Peyer's patch (tissue), 4 donors: Measurements from ENCODE around the gene LY6G6F.

ENCODE experiments used
- POLR2A ChIP-seq, 2 donors: fragments of 450-650 bp; IDR thresholded peaks; one replicate each; pipeline ENCODE4 v1.5.1; 2017; ENCODE audit warnings: antibody characterized with exemption in 2 of 2, mild to moderate bottlenecking in 2 of 2, moderate library complexity in 2 of 2
- TF ChIP-seq, protein P1 (sequence below), 6 experiments: fragments of 450-650 bp in 4 of 6; fragments of 200-600 bp in 2 of 6; sonication (generic) in 1 of 6; IDR thresholded peaks; one replicate each; pipeline ENCODE4 v1.5.1; 2017 to 2019; ENCODE audit warnings: antibody characterized with exemption in 6 of 6, mild to moderate bottlenecking in 3 of 6, moderate library complexity in 1 of 6

DNA sequence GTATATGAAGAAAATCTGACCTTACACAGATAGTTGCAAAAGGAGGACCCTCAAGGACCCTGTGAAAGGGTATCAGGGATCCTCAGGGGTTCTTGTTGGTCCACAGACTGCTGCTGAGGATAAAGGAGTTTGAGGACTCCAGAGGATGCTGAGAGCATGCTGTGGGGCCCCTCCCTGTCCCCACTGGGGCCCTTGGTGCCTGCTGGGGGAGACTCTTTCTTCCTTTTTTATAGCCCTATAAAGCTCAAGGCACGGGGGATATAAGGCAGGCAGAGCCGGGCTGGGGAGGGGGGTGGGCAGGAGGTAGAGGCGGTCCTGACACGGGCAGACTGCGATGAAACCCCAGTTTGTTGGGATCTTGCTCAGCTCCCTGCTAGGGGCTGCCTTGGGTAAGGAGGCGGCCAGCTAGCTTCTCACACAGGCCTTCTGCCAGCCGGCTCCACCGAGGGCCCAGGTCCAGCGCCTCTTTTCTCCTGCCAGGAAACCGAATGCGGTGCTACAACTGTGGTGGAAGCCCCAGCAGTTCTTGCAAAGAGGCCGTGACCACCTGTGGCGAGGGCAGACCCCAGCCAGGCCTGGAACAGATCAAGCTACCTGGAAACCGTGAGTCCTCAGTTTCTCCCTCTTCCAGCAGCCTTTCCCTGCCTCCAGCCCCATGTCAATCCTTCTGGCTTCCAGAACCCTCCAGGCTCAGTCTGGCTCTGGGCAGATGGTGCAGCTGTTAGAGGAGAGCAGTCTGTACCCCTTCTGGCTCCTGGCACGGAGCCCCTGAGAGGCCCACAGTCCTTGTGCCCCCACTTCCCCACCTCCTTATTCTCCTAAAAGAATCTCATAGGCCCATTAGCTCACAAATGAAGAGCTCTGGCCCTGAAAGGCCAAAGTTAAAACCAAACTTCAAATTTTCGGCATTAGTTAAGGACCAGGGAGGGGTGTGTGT, 8.6 kb downstream of the LY6G6F start, which contains the start of gene LY6G6D:
- TF ChIP-seq, protein P1, sequence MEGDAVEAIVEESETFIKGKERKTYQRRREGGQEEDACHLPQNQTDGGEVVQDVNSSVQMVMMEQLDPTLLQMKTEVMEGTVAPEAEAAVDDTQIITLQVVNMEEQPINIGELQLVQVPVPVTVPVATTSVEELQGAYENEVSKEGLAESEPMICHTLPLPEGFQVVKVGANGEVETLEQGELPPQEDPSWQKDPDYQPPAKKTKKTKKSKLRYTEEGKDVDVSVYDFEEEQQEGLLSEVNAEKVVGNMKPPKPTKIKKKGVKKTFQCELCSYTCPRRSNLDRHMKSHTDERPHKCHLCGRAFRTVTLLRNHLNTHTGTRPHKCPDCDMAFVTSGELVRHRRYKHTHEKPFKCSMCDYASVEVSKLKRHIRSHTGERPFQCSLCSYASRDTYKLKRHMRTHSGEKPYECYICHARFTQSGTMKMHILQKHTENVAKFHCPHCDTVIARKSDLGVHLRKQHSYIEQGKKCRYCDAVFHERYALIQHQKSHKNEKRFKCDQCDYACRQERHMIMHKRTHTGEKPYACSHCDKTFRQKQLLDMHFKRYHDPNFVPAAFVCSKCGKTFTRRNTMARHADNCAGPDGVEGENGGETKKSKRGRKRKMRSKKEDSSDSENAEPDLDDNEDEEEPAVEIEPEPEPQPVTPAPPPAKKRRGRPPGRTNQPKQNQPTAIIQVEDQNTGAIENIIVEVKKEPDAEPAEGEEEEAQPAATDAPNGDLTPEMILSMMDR (IDR thresholded peaks at IDR 0.05): no peak
- TF ChIP-seq POLR2A (IDR thresholded peaks at IDR 0.05): no peak
